SK-N-MC (cell line): ENCODE data around the gene PXDC1.

Source experiments
- EZH2 ChIP-seq: fragments of 200-600 bp; sonication (generic); IDR thresholded peaks from one replicate; pipeline ENCODE4 v1.6.1; 2017; ENCODE audit warnings: antibody characterized with exemption
- FOXP2 ChIP-seq: optimal IDR thresholded peaks from 2 replicates; pipeline ENCODE3; 2011; ENCODE audit warnings: mild to moderate bottlenecking, moderate library complexity; ENCODE audit not compliant: insufficient read depth; ENCODE audit errors: extremely low read length, control extremely low read depth
- POLR2AphosphoS5 ChIP-seq: IDR thresholded peaks from 2 replicates; pipeline ENCODE4 v1.6.1; 2012; ENCODE audit warnings: mild to moderate bottlenecking, low read depth, low read length, borderline replicate concordance

- TF ChIP-seq POLR2AphosphoS5 (no peak), EZH2 (no peak), FOXP2 (no peak)
Observed at GRCh38 chr6:3756546-3756945, 5.0 kb upstream of the PXDC1 start.
